Smooth muscle cell (in vitro differentiated cells): ENCODE measurements around the gene DNLZ. TPM values are rescaled to one million over a fixed set of nuclear protein-coding genes. Genes with fewer than 3 reads are reported as not detected.

Experiments used
- DNase-seq: peaks from one replicate; lab custom pipeline; 2025; ENCODE audit not compliant: unreplicated experiment; lab: John Stamatoyannopoulos, UW
- H2AFZ ChIP-seq: fragments of 200-600 bp; sonication (generic); 2 replicates; pipeline ENCODE4 v1.6.0; 2016; ENCODE audit warnings: antibody characterized with exemption, low read depth, mild to moderate bottlenecking
- H3F3A ChIP-seq: fragments of 200-600 bp; sonication (generic); 2 replicates; pipeline ENCODE4 v1.6.0; 2017; ENCODE audit warnings: antibody characterized with exemption, low read depth
- H3K27ac ChIP-seq: fragments of 200-600 bp; sonication (generic); 2 replicates; pipeline ENCODE4 v1.5.1; 2016; ENCODE audit warnings: low read depth, mild to moderate bottlenecking
- H3K27me3 ChIP-seq: fragments of 200-600 bp; sonication (generic); 2 replicates; pipeline ENCODE4 v1.6.1; 2016; ENCODE audit warnings: low read depth, mild to moderate bottlenecking
- H3K36me3 ChIP-seq: fragments of 200-600 bp; sonication (generic); 2 replicates; pipeline ENCODE4 v1.5.1; 2016; ENCODE audit warnings: low read depth
- H3K4me1 ChIP-seq: fragments of 200-600 bp; sonication (generic); 2 replicates; pipeline ENCODE4 v1.5.1; 2016; ENCODE audit warnings: low read depth
- H3K4me2 ChIP-seq: fragments of 200-600 bp; sonication (generic); 2 replicates; pipeline ENCODE4 v1.6.0; 2016; ENCODE audit warnings: mild to moderate bottlenecking
- H3K4me3 ChIP-seq: fragments of 200-600 bp; sonication (generic); 2 replicates; pipeline ENCODE4 v1.5.1; 2016; ENCODE audit warnings: mild to moderate bottlenecking
- H3K79me2 ChIP-seq: fragments of 200-600 bp; sonication (generic); 2 replicates; pipeline ENCODE4 v1.6.0; 2016; ENCODE audit warnings: low read depth, mild to moderate bottlenecking
- H3K9ac ChIP-seq: fragments of 200-600 bp; sonication (generic); 2 replicates; pipeline ENCODE4 v1.6.0; 2016; ENCODE audit warnings: low read depth
- H3K9me3 ChIP-seq: fragments of 200-600 bp; sonication (generic); replicated peaks from 2 replicates; pipeline ENCODE4 v1.5.1; 2016; ENCODE audit warnings: low read depth
- H4K20me1 ChIP-seq: fragments of 200-600 bp; sonication (generic); 2 replicates; pipeline ENCODE4 v1.6.0; 2016; ENCODE audit warnings: low read depth
- WGBS: methylation state at CpG from one replicate; pipeline ENCODE4 v1.1.7; 2016; ENCODE audit warnings: low lambda C conversion rate; 5-methylcytosine and 5-hydroxymethylcytosine counted together
- polyA plus RNA-seq: library from polyadenylated mRNA; unstranded; fragments of >200 nt; fragmentation: Nextera tagmentation; extraction: Ambion mirVana; gene quantifications from 2 replicates; pipeline ENCODE4 v1.2.1, GENCODE V29; 2016
- total RNA-seq: library from RNA; depleted of rRNA; stranded (reverse); fragments of >200 nt; gene quantifications from 2 replicates; pipeline ENCODE4 v1.2.3, GENCODE V29; 2014
- TF ChIP-seq, protein P1 (sequence below): fragments of 200-600 bp; sonication (generic); IDR thresholded peaks from 2 replicates; pipeline ENCODE4 v1.5.1; 2017; ENCODE audit warnings: borderline replicate concordance, mild to moderate bottlenecking, antibody characterized with exemption; ENCODE audit not compliant: insufficient read depth, poor library complexity, severe bottlenecking

DNLZ gene
- total and polyA plus RNA-seq, 2 experiments from 2014 or later = 19.0 to 31.5 TPM

DNA sequence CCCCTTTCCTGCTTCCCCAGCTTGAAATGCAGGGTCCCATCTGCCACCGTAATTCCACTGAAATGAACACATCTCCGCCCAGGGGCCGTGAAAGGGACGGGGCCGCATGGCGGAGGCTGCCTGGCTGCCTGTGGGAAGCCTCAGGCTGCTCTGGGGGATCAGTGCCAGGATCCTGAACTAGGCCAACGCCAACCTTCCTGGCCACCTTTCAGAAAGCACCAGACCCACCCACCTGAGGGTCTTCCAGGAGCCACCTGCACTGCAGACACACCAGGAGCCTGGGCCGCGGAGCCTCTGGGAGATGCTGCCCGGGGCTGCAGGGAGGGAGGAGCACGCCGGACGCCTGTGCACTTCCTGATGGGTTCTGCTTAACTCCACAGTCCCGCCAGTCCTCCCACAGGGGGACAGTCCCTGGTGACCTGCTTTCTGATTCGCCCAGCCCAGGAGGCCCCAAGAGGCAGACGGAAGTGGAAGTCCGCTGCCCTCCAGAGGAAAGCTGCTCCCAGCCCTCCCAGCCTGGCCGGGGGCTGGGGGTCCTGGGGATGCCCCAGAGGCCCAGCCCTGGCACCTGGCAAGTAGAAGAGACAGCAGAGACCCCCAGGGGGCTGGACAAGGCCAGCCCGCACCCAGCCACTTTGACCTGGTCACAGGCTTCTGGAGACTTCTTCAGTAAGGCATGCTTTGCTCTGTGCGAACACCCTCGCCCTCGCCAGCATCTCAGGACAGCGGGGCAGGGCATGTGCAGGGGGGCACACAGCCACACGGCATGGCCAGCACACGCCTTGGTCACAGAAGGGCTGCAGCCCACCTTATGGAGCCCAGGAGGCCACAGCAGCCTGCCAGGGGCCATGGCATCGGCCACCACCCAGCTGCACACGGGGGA is 10.0 kb upstream of the DNLZ start, which contains the start of gene CARD9:
TSS of gene CARD9 (minus strand) at position 370 of the 883 bp plus-strand sequence. CDS start 1,591 bp downstream, outside the sequence.
- no peak within 1 kb of the TSS for H2AFZ ChIP-seq
- no peak for DNase-seq
- H3K4me3 ChIP-seq = no peak within 1 kb of the TSS
- no peaks in the 10 kb centered on the region for H3K27me3 ChIP-seq
- TF ChIP-seq, protein P1, sequence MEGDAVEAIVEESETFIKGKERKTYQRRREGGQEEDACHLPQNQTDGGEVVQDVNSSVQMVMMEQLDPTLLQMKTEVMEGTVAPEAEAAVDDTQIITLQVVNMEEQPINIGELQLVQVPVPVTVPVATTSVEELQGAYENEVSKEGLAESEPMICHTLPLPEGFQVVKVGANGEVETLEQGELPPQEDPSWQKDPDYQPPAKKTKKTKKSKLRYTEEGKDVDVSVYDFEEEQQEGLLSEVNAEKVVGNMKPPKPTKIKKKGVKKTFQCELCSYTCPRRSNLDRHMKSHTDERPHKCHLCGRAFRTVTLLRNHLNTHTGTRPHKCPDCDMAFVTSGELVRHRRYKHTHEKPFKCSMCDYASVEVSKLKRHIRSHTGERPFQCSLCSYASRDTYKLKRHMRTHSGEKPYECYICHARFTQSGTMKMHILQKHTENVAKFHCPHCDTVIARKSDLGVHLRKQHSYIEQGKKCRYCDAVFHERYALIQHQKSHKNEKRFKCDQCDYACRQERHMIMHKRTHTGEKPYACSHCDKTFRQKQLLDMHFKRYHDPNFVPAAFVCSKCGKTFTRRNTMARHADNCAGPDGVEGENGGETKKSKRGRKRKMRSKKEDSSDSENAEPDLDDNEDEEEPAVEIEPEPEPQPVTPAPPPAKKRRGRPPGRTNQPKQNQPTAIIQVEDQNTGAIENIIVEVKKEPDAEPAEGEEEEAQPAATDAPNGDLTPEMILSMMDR = no peak
- no peaks in the 10 kb centered on the region for H4K20me1 ChIP-seq
- no peaks in the 10 kb centered on the region for H3F3A ChIP-seq
- no peaks in the 10 kb centered on the region for H3K79me2 ChIP-seq
- H3K9ac ChIP-seq = no peak within 1 kb of the TSS
- WGBS = 81% methylated on average over 27 of the region's 27 CpGs
- no peaks in the 10 kb centered on the region for H3K9me3 ChIP-seq
- no peak within 1 kb of the TSS for H3K27ac ChIP-seq
- H3K4me2 ChIP-seq = peak within 1 kb of the TSS; percentile 60
- no peaks in the 10 kb centered on the region for H3K36me3 ChIP-seq
- peaks cover 12% of the 10 kb centered on the region for H3K4me1 ChIP-seq

DNA sequence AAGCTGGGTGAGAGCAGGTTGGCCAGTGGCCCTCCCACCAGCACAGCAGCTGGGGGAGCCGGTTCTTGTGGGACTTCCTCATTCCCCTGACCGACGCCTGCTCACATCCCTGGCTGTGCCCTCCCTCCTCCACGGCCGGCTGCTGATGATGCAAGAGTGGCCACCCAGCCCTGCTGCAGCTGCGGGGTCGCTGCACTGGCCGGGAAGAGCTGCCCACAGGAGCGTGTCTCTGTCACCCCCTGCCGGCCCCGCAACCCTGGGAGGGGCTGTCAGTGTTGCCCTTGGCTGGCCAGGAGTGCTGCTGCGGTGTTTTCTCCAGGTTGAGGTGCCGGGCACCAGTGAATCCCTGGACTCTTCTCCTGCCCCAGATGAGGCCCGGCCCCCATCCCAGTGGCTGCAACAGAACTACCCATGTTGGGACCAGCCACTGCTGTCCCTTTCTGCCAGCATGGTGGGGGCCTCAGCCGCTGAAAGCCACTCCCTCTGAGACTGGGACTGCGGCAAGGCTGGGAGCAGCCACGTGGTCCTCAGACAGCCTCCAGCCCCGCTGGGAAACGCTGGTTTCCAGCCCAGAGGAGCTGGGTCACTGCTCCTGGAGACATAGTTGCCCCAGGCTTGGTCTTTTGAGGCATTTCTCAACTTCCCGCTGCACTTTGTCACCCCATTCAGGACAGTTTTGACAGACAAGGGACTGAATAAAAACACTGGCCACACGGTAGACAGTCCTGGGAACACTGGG is 9.2 kb upstream of the DNLZ start:
- Histone ChIP-seq H4K20me1 (no peaks in the 10 kb centered on the region), H3K27ac (no peak overlapping the region), H3K79me2 (no peaks in the 10 kb centered on the region), H3F3A (no peaks in the 10 kb centered on the region), H3K27me3 (no peaks in the 10 kb centered on the region), H3K9me3 (no peaks in the 10 kb centered on the region), H3K4me2 (peak overlapping the region; percentile 60), H3K4me3 (no peak overlapping the region), H2AFZ (no peak overlapping the region), H3K4me1 (peaks cover 12% of the 10 kb centered on the region), H3K36me3 (no peaks in the 10 kb centered on the region), H3K9ac (no peak overlapping the region)
- DNase-seq = peak; percentile 19
- TF ChIP-seq, protein P1 = peak; percentile 11
- WGBS = 24% methylated on average over 21 of the region's 21 CpGs

DNA sequence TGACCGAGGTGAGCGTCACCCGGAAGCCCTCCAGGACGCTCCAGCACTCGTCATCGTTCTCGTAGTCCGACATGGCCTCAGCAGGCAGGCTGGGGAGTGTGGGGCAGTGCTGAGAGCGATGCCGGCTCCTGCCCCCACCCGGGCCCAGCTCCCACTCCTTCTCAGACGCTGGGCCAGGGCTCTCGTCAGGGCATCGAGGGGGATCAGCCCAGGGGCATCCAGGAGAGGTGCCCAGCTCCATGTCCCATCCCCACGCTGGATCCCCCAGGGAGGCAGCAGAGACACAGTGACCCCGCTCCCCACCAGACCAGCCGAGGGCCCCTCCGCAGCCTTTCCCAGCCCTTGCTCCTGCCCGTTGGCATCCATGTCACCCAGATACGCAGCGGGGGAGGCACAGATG is 8.5 kb upstream of the DNLZ start:
- H3K9ac ChIP-seq = no peak overlapping the region
- H3K79me2 ChIP-seq = no peaks in the 10 kb centered on the region
- peak overlapping the region; percentile 60 for H3K4me2 ChIP-seq
- no peak overlapping the region for H3K4me3 ChIP-seq
- WGBS = 96% methylated on average over 21 of the region's 21 CpGs
- H4K20me1 ChIP-seq = no peaks in the 10 kb centered on the region
- DNase-seq = no peak
- no peaks in the 10 kb centered on the region for H3K27me3 ChIP-seq
- TF ChIP-seq, protein P1 = no peak
- H3K9me3 ChIP-seq = no peaks in the 10 kb centered on the region
- H3K36me3 ChIP-seq = no peaks in the 10 kb centered on the region
- no peaks in the 10 kb centered on the region for H3F3A ChIP-seq
- H3K4me1 ChIP-seq = peaks cover 12% of the 10 kb centered on the region
- H3K27ac ChIP-seq = no peak overlapping the region
- no peak overlapping the region for H2AFZ ChIP-seq
